HepG2 (cell line): ENCODE measurements around the gene CDK13. TPM values are rescaled to one million over a fixed set of nuclear protein-coding genes. Genes with fewer than 3 reads are reported as not detected.

ENCODE experiments used
- CERS6 ChIP-seq: sonication (generic); formaldehyde crosslinking; IDR thresholded peaks from 2 replicates; pipeline ENCODE4 v1.5.0; 2020; ENCODE audit warnings: missing genetic modification reagents
- CHD4 ChIP-seq: fragments of 200-600 bp; sonication (generic); IDR thresholded peaks from 2 replicates; pipeline ENCODE4 v1.7.0; 2017; ENCODE audit warnings: mild to moderate bottlenecking, low read length, borderline replicate concordance
- GATAD2A ChIP-seq: IDR thresholded peaks from 2 replicates; pipeline ENCODE4 v1.6.1; 2016
- HNF1A ChIP-seq, 2 experiments: sonication (generic) in 1 of 2; formaldehyde crosslinking in 1 of 2; IDR thresholded peaks; 2 replicates each; pipeline versions ENCODE4 v1.4.0 to v1.6.1; 2016 to 2020; ENCODE audit warnings: borderline replicate concordance in 1 of 2, low read depth in 1 of 2, mild to moderate bottlenecking in 1 of 2, missing genetic modification reagents in 1 of 2
- KAT7 ChIP-seq: IDR thresholded peaks from 2 replicates; pipeline ENCODE4 v1.6.1; 2018; ENCODE audit warnings: borderline replicate concordance, missing compliant biosample characterization
- RBM22 ChIP-seq: fragments of 200-400 bp; formaldehyde crosslinking; optimal IDR thresholded peaks from 2 replicates; pipeline ENCODE3; 2017; ENCODE audit warnings: mild to moderate bottlenecking, low read length, moderate library complexity
- TFE3 ChIP-seq: IDR thresholded peaks from 2 replicates; pipeline ENCODE4 v1.6.1; 2016
- ZNF142 ChIP-seq: sonication (generic); formaldehyde crosslinking; IDR thresholded peaks from 2 replicates; pipeline ENCODE4 v1.4.0; 2020; ENCODE audit warnings: missing genetic modification reagents
- ZNF280D ChIP-seq: sonication (generic); formaldehyde crosslinking; IDR thresholded peaks from 2 replicates; pipeline ENCODE4 v1.5.1; 2020; ENCODE audit warnings: mild to moderate bottlenecking, missing genetic modification reagents
- ZNF292 ChIP-seq: sonication (generic); formaldehyde crosslinking; IDR thresholded peaks from 2 replicates; pipeline ENCODE4 v1.8.1; 2022; ENCODE audit warnings: mild to moderate bottlenecking, low read depth, missing genetic modification reagents, borderline replicate concordance
- ZNF558 ChIP-seq: sonication (generic); formaldehyde crosslinking; IDR thresholded peaks from 2 replicates; pipeline ENCODE4 v1.9.0; 2022; ENCODE audit warnings: mild to moderate bottlenecking, missing genetic modification reagents, borderline replicate concordance
- ZNF570 ChIP-seq: sonication (generic); formaldehyde crosslinking; IDR thresholded peaks from 2 replicates; pipeline ENCODE4 v1.4.0; 2020; ENCODE audit warnings: mild to moderate bottlenecking, missing genetic modification reagents, borderline replicate concordance
- ZSCAN12 ChIP-seq: sonication (generic); formaldehyde crosslinking; IDR thresholded peaks from 2 replicates; pipeline ENCODE4 v1.9.0; 2021; ENCODE audit warnings: mild to moderate bottlenecking, missing genetic modification reagents
- polyA plus RNA-seq, 8 experiments: library from polyadenylated mRNA; depleted of rRNA in 3 of 8; stranded (reverse) in 7 of 8; unstranded in 1 of 8; fragments of >200 nt; fragmentation: Illumina TruSeq in 4 of 8; extraction: Trizol in 4 of 8; gene quantifications; 2 replicates each; pipeline versions ENCODE4 v1.2.1 to v1.2.3, GENCODE V29; 2011 to 2016; ENCODE audit warnings: low read depth in 4 of 8, missing spikeins in 1 of 8, mixed read lengths in 1 of 8; ENCODE audit not compliant: insufficient read depth in 1 of 8
- total RNA-seq, 5 experiments: library from RNA; depleted of rRNA; stranded (reverse); fragments of >200 nt; fragmentation: Illumina TruSeq; extraction: Trizol; gene quantifications; 2 replicates each; pipeline ENCODE4 v1.2.3, GENCODE V29; 2016; ENCODE audit warnings: low read depth in 1 of 5

CDK13 gene
- total and polyA plus RNA-seq, 2 of the 13 experiments (the other 11 are each of a cell fraction or from before 2014, with no cell fraction given) = 21.0 to 40.9 TPM

- TF ChIP-seq ZNF280D (CRISPR knock-in tag) (no peak), ZNF142 (no peak), CHD4 (peak; percentile 36; the same call in 1 of the 2 replicates), GATAD2A (CRISPR knock-in tag) (no peak), KAT7 (no peak), RBM22 (no peak), ZSCAN12 (CRISPR knock-in tag) (no peak), TFE3 (no peak), ZNF558 (no peak), HNF1A (IDR thresholded peaks at IDR 0.05; ENCODE audit: low read depth) (no peak), HNF1A (CRISPR knock-in tag; IDR thresholded peaks at IDR 0.05; ENCODE audit: borderline replicate concordance) (no peak), CERS6 (CRISPR knock-in tag) (no peak), ZNF570 (CRISPR knock-in tag) (no peak), ZNF292 (CRISPR knock-in tag) (no peak)
Observed at GRCh38 chr7:39919646-39920045, 30.4 kb upstream of the CDK13 start (continued).
